Measurements from ENCODE around the gene ERC2.

DNA sequence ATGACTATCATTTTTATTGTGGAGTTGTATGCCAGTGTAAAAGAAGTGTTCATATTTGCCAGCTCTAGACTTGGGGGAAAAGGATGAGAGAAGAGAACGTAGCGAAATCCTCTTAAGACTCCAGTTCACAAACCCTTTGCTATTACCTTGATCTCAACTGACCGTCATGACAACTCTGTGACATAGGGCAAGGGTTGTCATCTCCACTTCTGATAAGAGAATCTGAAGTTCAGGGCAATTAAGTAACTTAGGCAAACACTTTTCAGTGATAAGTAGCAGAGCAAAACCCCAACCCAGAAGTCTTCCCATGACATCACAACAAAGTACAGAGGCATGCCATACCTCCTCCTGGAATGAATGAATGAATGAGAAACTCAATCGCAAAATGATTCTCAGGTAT, 940.9 kb downstream of the ERC2 start:
- no peak for TF ChIP-seq POLR2A (IDR thresholded peaks at IDR 0.05)
- TF ChIP-seq, protein P1, sequence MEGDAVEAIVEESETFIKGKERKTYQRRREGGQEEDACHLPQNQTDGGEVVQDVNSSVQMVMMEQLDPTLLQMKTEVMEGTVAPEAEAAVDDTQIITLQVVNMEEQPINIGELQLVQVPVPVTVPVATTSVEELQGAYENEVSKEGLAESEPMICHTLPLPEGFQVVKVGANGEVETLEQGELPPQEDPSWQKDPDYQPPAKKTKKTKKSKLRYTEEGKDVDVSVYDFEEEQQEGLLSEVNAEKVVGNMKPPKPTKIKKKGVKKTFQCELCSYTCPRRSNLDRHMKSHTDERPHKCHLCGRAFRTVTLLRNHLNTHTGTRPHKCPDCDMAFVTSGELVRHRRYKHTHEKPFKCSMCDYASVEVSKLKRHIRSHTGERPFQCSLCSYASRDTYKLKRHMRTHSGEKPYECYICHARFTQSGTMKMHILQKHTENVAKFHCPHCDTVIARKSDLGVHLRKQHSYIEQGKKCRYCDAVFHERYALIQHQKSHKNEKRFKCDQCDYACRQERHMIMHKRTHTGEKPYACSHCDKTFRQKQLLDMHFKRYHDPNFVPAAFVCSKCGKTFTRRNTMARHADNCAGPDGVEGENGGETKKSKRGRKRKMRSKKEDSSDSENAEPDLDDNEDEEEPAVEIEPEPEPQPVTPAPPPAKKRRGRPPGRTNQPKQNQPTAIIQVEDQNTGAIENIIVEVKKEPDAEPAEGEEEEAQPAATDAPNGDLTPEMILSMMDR (IDR thresholded peaks at IDR 0.05) = no peak
- TF ChIP-seq POLR2AphosphoS5 (IDR thresholded peaks at IDR 0.05) = no peak

Data from breast epithelium (tissue), 3 donors.